A673 (cell line): ENCODE measurements around the gene SOBP.

Source experiments
- CTCF ChIP-seq: fragments of 300-800, 200-600 bp; sonication (generic); conservative IDR thresholded peaks from 2 replicates; pipeline ENCODE4 v1.5.1; 2017; ENCODE audit warnings: low read depth, mild to moderate bottlenecking, antibody characterized with exemption, low read length, moderate library complexity, mixed read lengths
- EZH2 ChIP-seq: fragments of 200-600 bp; sonication (generic); IDR thresholded peaks from 2 replicates; pipeline ENCODE4 v1.6.1; 2017; ENCODE audit warnings: borderline replicate concordance, low read depth, mild to moderate bottlenecking, mixed read lengths, antibody characterized with exemption, low read length; ENCODE audit not compliant: poor library complexity, severe bottlenecking

GRCh38 chr6:107661291-107661690 is 171.4 kb downstream of the SOBP start:
- TF ChIP-seq CTCF (no peak), EZH2 (no peak)
